Gastroesophageal sphincter (tissue), 3 donors: ENCODE measurements around the gene RAP1GAP.

Source experiments
- EP300 ChIP-seq: sonication (generic); formaldehyde crosslinking; IDR thresholded peaks from one replicate; pipeline ENCODE4 v1.6.1; 2017; ENCODE audit warnings: antibody characterized with exemption, mild to moderate bottlenecking
- POLR2A ChIP-seq, 2 donors: fragments of 450-650 bp; IDR thresholded peaks; one replicate each; pipeline ENCODE4 v1.6.1; 2017; ENCODE audit warnings: antibody characterized with exemption in 2 of 2, mild to moderate bottlenecking in 2 of 2, moderate library complexity in 1 of 2
- POLR2AphosphoS5 ChIP-seq: sonication (generic); formaldehyde crosslinking; IDR thresholded peaks from one replicate; pipeline ENCODE4 v1.6.1; 2017; ENCODE audit warnings: antibody characterized with exemption
- TF ChIP-seq, protein P1 (sequence below), 4 experiments: fragments of 200-600 bp in 2 of 4; fragments of 450-650 bp in 2 of 4; sonication (generic) in 1 of 4; IDR thresholded peaks; one replicate each; pipeline ENCODE4 v1.5.1; 2017 to 2019; ENCODE audit warnings: antibody characterized with exemption in 4 of 4, mild to moderate bottlenecking in 2 of 4, moderate library complexity in 2 of 4

DNA sequence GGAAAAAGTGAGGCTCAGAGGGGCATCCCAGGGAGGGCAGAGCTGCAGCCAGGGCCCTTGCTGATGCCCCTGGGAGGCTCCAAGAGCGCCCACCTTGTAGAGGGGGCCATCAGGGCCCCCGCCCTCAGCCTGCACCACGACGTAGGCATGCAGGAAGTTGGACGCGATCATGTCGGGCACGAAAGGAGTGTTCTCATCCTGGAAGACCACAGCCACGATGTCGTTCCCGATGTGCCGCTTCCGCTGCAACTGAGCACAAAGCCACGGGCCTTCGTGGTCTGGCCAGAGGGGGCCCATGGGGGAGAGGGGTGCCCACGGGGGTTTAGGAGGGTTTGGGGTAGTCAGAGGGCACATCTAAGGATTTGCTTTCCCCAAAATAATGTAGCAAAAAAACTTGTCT, 59.1 kb downstream of the RAP1GAP start:
- TF ChIP-seq, protein P1, sequence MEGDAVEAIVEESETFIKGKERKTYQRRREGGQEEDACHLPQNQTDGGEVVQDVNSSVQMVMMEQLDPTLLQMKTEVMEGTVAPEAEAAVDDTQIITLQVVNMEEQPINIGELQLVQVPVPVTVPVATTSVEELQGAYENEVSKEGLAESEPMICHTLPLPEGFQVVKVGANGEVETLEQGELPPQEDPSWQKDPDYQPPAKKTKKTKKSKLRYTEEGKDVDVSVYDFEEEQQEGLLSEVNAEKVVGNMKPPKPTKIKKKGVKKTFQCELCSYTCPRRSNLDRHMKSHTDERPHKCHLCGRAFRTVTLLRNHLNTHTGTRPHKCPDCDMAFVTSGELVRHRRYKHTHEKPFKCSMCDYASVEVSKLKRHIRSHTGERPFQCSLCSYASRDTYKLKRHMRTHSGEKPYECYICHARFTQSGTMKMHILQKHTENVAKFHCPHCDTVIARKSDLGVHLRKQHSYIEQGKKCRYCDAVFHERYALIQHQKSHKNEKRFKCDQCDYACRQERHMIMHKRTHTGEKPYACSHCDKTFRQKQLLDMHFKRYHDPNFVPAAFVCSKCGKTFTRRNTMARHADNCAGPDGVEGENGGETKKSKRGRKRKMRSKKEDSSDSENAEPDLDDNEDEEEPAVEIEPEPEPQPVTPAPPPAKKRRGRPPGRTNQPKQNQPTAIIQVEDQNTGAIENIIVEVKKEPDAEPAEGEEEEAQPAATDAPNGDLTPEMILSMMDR (IDR thresholded peaks at IDR 0.05) = no peak
- TF ChIP-seq EP300 = no peak
- TF ChIP-seq POLR2A (IDR thresholded peaks at IDR 0.05) = no peak
- no peak for TF ChIP-seq POLR2AphosphoS5
